ENCODE data around the gene NRK.
"Not testable (repeated sequence)": the region's sequence is repeated elsewhere in the genome, so short reads cannot be mapped to it uniquely, and the experiment has no call there.

Gene NRK

DNA sequence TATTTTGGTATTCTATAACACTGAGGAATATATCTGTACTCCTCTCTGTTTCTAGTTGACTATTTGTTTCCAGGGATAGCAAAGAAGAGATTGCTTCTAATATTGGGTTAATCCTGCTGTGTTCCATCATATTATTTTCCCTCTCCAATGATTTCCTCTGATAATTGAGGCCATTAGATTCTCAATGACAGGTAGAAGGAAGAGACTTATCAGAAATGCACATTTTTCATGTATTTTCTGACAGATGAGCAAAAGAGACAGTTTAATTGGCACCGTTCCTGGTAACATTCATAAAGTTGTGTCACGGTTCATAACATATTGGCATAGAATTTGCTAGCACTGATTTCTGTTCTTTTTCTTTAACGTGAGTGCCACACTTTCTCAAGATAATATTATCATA, 58.2 kb downstream of the NRK start:
- DNase-seq (ENCODE audit: low read depth) = no peak

DNA sequence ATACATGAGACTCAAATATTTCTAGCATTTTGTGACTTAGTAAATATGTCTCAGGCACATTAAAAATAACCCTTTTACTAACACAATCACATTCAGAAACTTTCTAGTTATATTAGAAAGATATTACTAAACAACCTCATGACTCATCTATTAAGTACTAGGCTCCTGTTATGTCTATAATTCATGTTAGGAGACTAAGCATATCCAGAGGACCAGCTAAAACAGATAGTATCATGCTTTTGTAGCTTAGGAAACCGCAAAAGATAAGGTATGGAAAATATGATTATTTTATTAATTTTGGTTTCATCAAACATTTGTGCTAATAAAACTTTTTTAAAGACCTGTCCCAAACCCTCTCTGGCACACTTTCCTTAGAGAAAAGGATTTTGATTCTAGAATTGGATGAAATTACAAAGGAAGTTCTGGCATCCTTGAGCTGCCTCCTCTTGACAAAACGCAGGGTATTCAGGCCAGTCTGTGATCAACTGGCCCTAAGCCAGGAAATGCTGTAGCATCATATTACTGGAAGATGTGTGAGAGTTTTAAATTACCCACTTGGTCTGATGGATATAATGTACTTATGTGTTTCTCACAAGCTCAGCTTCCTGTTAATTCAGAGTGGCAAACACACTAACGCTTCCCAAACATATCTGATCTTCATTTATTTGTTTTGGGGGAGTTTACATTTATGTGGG, 60.4 kb downstream of the NRK start:
- no peak for DNase-seq (ENCODE audit: low read depth)

DNA sequence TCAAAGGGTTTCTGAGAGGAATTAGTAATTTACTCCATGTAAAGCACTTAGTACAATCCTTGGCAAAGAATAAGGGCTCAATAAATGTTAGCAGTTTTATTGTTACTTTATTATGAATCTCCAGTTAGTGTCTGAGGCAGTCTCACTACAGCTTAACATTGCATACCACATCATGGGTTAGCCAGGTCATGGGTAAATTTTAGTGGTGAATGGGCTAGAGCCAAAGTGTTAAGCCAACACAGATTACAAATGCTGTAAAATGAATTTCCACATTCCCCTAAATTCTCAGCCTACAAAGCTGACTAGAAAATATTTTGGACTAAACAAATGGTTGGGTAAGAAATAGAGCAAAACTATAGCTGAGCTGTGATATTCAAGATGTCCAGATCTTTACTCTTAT, 72.4 kb downstream of the NRK start:
- no peak for DNase-seq (ENCODE audit: low read depth)

GRCh38 chrX:105909576-105909975, 87.2 kb downstream of the NRK start:
- no peak for DNase-seq (ENCODE audit: low read depth)

DNA sequence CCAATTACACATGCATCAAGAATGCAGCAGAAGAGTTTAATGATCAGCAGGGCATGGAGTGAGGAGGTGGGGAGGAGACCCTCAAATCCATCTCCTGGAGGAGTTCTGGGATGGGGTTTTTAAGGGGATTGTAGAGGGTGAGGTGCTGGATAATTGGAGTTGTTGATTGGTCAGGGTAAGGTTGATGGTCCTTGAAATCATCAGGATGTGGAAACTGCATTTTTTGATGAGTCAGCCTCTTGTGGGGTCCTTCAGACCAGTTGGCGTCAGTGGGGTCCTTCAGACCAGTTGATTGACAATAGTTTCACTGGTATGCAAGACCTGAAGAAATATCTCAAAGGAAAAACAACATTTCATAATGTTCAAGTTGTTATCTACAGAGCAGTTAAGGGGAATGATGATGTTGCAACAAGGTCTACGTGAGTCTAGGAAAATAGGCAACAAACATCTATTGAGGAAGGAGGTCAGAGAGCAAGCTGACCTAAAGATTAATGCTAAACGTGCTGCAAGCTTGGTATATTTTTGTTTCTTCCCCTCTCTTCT, 88.3 kb downstream of the NRK start:
- DNase-seq (ENCODE audit: low read depth) = no peak

GRCh38 chrX:105945266-105945665, 122.9 kb downstream of the NRK start:
- DNase-seq (ENCODE audit: low read depth) = no peak

GRCh38 chrX:105969487-105969886, 147.1 kb downstream of the NRK start:
- no peak for DNase-seq (ENCODE audit: low read depth)

DNA sequence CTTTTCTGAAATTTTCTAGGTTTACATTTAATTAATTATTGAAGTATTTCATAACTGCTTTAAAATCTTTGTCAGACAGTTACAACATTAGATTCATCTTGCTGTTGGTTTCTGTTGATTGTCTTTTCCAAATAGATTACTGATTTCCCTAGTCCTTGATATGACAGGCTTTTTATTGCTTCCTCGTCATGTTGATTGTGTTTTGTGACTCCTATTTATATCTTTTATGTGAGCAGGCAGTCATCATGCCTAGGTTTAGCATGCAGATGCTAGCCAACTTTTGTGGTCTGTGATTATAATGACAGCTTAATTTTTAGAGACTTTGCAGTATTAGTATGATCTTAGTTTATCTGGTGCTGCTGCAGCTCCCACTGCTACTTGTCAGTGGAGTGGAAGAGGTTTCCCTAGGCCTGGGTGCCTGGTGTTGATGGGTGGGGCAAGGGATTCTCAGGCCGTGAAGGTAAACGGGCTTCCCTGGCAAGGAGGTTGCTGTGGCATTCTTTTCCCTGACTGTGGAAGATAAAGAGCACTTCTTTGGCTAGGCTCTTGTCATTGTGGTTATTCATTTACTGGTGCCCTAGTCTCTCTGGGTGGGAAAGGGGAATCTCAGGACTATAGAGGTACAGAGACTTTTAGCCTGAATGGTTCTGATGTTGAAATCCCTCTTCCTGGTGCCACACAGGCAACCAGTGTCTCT, 150.5 kb downstream of the NRK start:
- no peak for DNase-seq (ENCODE audit: low read depth)

- no peak for DNase-seq (ENCODE audit: low read depth)
These were observed 151.0 kb downstream of the NRK start for GRCh38 chrX:105973387-105973739.

DNA sequence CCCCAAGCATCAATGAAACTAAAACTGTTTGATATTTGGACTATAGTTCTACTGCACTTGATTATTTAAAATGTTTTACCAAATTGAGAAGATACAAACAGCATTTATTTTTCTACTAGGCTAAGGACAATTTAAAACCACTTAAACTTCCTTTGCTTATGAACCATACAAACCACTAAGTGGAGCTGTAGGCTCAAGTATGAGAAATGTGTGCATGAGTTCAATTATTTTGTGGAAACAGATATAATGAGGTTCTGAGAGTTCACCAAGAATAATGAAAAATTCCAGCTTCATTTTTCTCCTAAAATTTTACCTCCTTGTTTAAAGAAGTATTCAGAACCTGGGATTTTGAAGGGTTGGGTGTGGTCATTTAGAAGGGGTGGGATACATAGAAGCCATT, 153.0 kb downstream of the NRK start:
- no peak for DNase-seq (ENCODE audit: low read depth)

GRCh38 chrX:105981772-105982485, 159.6 kb downstream of the NRK start:
- DNase-seq (ENCODE audit: low read depth) = no peak

DNA sequence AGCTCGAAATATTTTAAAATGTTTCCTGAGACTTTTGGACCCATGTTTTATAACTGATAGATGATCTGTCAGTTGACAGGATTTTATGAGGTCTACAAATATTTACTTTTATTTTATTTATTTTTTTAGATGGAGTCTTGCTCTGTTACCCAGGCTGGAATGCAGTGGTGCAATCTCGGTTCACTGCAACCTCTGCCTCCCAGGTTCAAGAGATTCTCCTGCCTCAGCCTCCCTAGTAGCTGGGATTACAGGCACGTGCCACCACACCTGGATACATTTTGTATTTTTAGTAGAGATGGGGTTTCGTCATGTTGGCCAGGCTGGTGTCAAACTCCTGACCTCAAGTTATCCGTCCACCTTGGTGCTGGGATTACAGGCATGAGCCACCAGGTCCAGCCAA, 166.1 kb downstream of the NRK start:
- DNase-seq (ENCODE audit: low read depth) = not testable (repeated sequence)

DNA sequence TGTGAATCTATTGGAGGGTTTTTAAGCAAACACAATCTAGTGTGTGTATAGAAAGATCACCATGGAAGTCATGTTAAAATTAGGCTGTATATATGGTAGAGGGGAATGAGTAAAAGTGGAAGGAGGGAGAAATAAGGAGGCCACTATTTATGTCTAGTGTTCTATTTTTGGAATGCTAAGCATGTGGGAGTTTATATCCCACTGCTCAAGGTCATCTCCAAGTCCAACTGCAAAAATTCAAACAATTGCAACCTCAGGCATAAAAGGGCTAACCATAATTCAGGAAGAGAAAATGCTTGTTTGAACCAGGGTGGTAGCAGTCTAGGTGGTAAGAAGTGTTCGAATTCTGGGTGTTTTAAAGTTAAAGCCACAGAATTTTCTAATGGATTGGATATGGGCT, 177.0 kb downstream of the NRK start:
- DNase-seq (ENCODE audit: low read depth) = no peak

GRCh38 chrX:106000203-106000602, 177.9 kb downstream of the NRK start:
- no peak for DNase-seq (ENCODE audit: low read depth)

GRCh38 chrX:106000609-106001008, 178.3 kb downstream of the NRK start:
- not testable (repeated sequence) for DNase-seq (ENCODE audit: low read depth)

GRCh38 chrX:106005684-106006083, 183.3 kb downstream of the NRK start:
- no peak for DNase-seq (ENCODE audit: low read depth)

GRCh38 chrX:106007815-106008214, 185.5 kb downstream of the NRK start:
- no peak for DNase-seq (ENCODE audit: low read depth)

All from activated T-cell treated with anti-CD3 and anti-CD28 coated beads for 24 hours (primary cell).